IMR-90 (cell line): ENCODE measurements around the gene ANKRD11.
"Not testable (repeated sequence)": the region's sequence is repeated elsewhere in the genome, so short reads cannot be mapped to it uniquely, and the experiment has no call there.

Source experiments
- CEBPB ChIP-seq: IDR thresholded peaks from 2 replicates; pipeline ENCODE4 v1.6.1; 2012; ENCODE audit warnings: low read depth, low read length, improper control_type of control experiment
- CHD1 ChIP-seq: IDR thresholded peaks from 2 replicates; pipeline ENCODE4 v1.6.1; 2012; ENCODE audit warnings: low read depth, low read length, improper control_type of control experiment
- CTCF ChIP-seq: conservative IDR thresholded peaks from 2 replicates; pipeline ENCODE4 v1.5.1; 2012; ENCODE audit warnings: mild to moderate bottlenecking, low read depth, low read length, improper control_type of control experiment
- MAFK ChIP-seq: IDR thresholded peaks from 2 replicates; pipeline ENCODE4 v1.6.1; 2012; ENCODE audit warnings: low read depth, low read length, improper control_type of control experiment
- MXI1 ChIP-seq: IDR thresholded peaks from 2 replicates; pipeline ENCODE4 v1.6.1; 2012; ENCODE audit warnings: low read depth, mild to moderate bottlenecking, low read length, moderate library complexity, borderline replicate concordance
- POLR2A ChIP-seq: IDR thresholded peaks from 2 replicates; pipeline ENCODE4 v1.6.1; 2012; ENCODE audit warnings: mild to moderate bottlenecking, low read depth, low read length
- RAD21 ChIP-seq: IDR thresholded peaks from 2 replicates; pipeline ENCODE4 v1.6.1; 2012; ENCODE audit warnings: low read length, improper control_type of control experiment
- RCOR1 ChIP-seq: IDR thresholded peaks from 2 replicates; pipeline ENCODE4 v1.6.1; 2012; ENCODE audit warnings: mild to moderate bottlenecking, low read length, improper control_type of control experiment; ENCODE audit not compliant: insufficient replicate concordance
- RFX5 ChIP-seq: IDR thresholded peaks from 2 replicates; pipeline ENCODE4 v1.8.0; 2012; ENCODE audit warnings: low read depth, mild to moderate bottlenecking, low read length, moderate library complexity
- SMC3 ChIP-seq: fragments of 150-350 bp; IDR thresholded peaks from 2 replicates; pipeline ENCODE4 v1.6.1; 2016; ENCODE audit warnings: low read depth, mild to moderate bottlenecking, antibody characterized with exemption, low read length, moderate library complexity
- USF2 ChIP-seq: fragments of 150-350 bp; IDR thresholded peaks from 2 replicates; pipeline ENCODE4 v1.6.1; 2017; ENCODE audit warnings: mild to moderate bottlenecking, antibody characterized with exemption, low read length, low read depth

- TF ChIP-seq RFX5, MAFK, RCOR1, POLR2A, USF2, CEBPB, CHD1: not testable (repeated sequence)
- TF ChIP-seq CTCF: peak; percentile 81
- peak; percentile 72 for TF ChIP-seq SMC3
- TF ChIP-seq RAD21: peak; percentile 83
- TF ChIP-seq MXI1: 0 out of 2 replicates have a peak, but pooled peaks have one; percentile 25
These were observed 156.9 kb downstream of the ANKRD11 start for GRCh38 chr16:89333401-89334001.
